GM10248 (cell line): ENCODE measurements around the gene LITAFD.

Experiments used
- CTCF ChIA-PET: fragments of 300-600 bp; sonication (Branson Sonifier 250); formaldehyde crosslinking; extraction: SDS; loops from one replicate; lab custom pipeline; 2021; ENCODE audit warnings: antibody characterized with exemption; lab: Yijun Ruan, JAX
- POLR2A ChIA-PET: fragments of 350-650 bp; sonication (Branson Sonifier 250); formaldehyde crosslinking; extraction: SDS; loops from one replicate; lab custom pipeline; 2020; ENCODE audit warnings: antibody characterized with exemption; lab: Yijun Ruan, JAX
- DNase-seq: peaks from one replicate; pipeline ENCODE4 v3.0.0; 2012; ENCODE audit errors: extremely low spot score
- TF ChIP-seq, protein P1 (sequence below): IDR thresholded peaks from 2 replicates; pipeline ENCODE4 v1.5.1; 2012; ENCODE audit warnings: mild to moderate bottlenecking, low read depth; ENCODE audit errors: extremely low read depth, missing control alignments, control extremely low read depth

LITAFD gene

DNA sequence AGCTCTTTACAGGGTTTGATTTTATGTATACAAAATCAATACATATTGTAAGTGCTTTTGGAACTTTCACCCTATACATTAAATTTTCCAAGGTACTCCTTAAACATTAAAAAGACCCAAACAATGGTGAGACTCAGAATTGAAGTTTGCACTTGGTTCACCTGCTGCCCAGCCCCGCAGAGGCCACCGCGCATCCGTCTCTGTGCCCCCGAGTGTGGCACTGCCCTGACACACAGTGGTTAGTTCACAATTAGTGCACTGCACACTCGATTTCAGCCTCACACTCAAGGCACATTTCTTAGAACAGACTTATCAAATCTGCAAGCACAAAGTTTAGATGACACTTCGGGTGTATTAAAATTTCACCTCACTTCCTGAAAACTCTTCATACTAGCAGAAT, 43.3 kb downstream of the LITAFD start:
- DNase-seq: no peak
- ChIA-PET CTCF (interaction anchor here (1.9 kb wide), 1 partner anchor 11 kb away, joined by 8 read pairs; no protein-coding TSS in a partner anchor), POLR2A (no interaction called here)
- TF ChIP-seq, protein P1, sequence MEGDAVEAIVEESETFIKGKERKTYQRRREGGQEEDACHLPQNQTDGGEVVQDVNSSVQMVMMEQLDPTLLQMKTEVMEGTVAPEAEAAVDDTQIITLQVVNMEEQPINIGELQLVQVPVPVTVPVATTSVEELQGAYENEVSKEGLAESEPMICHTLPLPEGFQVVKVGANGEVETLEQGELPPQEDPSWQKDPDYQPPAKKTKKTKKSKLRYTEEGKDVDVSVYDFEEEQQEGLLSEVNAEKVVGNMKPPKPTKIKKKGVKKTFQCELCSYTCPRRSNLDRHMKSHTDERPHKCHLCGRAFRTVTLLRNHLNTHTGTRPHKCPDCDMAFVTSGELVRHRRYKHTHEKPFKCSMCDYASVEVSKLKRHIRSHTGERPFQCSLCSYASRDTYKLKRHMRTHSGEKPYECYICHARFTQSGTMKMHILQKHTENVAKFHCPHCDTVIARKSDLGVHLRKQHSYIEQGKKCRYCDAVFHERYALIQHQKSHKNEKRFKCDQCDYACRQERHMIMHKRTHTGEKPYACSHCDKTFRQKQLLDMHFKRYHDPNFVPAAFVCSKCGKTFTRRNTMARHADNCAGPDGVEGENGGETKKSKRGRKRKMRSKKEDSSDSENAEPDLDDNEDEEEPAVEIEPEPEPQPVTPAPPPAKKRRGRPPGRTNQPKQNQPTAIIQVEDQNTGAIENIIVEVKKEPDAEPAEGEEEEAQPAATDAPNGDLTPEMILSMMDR: no peak

GRCh38 chr16:8926827-8927226, 44.7 kb downstream of the LITAFD start:
- no peak for DNase-seq
- ChIA-PET POLR2A (no interaction called here), CTCF (interaction anchor here (0.7 to 1.9 kb wide), 3 partner anchors 10 to 34 kb away, joined by 3 to 8 read pairs (median 3); no protein-coding TSS in a partner anchor)
- TF ChIP-seq, protein P1: no peak

DNA sequence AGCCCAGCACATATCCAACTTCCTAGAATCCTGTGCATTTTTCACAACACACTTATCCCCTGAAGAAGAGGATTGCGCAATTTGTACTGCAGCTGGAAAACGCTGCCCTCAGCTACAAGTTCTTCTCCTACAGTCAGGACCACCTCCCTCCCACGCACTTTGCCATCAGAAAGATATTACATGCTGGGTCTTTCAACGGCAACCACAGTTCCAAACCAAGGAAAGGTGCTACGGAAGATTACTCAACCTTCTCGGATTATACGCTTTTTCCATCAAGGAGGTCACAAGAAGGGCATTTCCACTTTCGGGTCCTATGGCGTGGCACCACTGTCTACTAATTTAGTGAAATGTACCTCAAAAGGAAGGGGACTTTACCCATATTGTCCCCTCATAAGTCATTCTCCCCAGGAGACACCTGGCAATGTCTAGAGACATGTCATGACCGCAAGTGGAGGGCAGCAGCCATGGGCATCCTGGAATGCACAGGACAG, 46.4 kb downstream of the LITAFD start:
- peak; percentile 34 for DNase-seq
- TF ChIP-seq, protein P1: no peak
- POLR2A ChIA-PET: no interaction called here
- CTCF ChIA-PET: interaction anchor here (0.9 to 2.5 kb wide), 7 partner anchors 8 to 80 kb away, joined by 3 to 11 read pairs (median 6); no protein-coding TSS in a partner anchor

DNA sequence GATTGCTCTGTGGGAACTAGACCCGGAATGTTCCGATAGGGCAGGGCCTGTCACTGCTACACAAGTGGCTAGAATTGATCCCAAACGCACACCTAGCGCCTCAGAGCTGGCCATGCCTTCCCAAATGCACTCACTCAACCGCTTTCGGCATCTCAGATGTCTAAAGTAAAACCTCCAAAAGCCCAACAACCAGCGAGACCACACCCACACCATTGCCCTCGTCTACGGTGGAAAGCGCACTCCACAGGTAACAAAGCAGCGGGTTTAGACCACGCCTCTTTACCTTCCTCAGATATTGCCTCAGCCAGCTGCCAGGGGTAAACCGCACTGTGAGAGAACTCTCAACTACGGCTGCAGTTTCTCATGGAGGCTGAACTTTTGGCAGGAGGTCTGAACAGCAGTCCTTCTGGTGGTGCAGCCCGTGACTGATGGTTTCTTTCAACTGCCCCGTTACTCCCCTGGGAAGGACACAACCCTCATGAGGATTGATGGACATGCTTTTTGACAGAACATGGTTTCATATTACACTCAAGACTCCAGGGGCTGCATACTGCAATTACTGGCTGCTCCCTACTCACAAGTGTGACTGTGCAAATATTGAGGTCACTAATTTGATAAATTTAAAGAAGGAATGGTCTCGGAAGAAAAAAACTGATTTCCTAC, 47.1 kb downstream of the LITAFD start:
- no peak for DNase-seq
- TF ChIP-seq, protein P1: no peak
- ChIA-PET POLR2A (no interaction called here), CTCF (interaction anchor here (0.8 to 2.5 kb wide), 7 partner anchors 11 to 275 kb away, joined by 3 to 11 read pairs (median 5); no protein-coding TSS in a partner anchor)

- ChIA-PET POLR2A (no interaction called here), CTCF (interaction anchor here (1.2 kb wide), 2 partner anchors 19 to 76 kb away, joined by 3 read pairs; no protein-coding TSS in a partner anchor)
- TF ChIP-seq, protein P1: no peak
- peak; percentile 38 for DNase-seq
Observed at GRCh38 chr16:8931859-8932258, 49.7 kb downstream of the LITAFD start.

- POLR2A ChIA-PET: no interaction called here
- CTCF ChIA-PET: interaction anchor here (0.9 to 8.0 kb wide), 8 partner anchors 8 to 200 kb away, joined by 4 to 109 read pairs (median 8); no protein-coding TSS in a partner anchor
- TF ChIP-seq, protein P1: no peak
- no peak for DNase-seq
Observed at GRCh38 chr16:8934601-8935000, 52.5 kb downstream of the LITAFD start.
